Measurements from ENCODE around the gene GNAZ.

DNA sequence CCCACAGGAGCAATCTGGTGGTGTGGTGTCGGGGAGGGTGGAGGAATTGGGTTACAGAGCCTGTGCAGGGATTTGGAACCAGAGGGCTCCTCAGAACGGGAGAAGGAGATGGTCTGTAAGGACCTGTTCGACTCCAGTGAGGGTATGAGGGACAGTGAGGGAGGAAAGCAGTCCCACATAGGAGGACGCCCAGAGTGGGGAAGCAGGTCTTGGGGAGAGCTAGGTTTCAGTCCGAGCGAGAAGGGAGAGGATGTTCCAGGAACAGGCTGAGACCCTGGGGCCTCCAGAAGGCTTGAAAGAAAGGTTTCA is 32.0 kb upstream of the GNAZ start:
- TF ChIP-seq CTCF (IDR thresholded peaks at IDR 0.05) (no peak), EP300 (IDR thresholded peaks at IDR 0.05) (no peak), POLR2AphosphoS5 (IDR thresholded peaks at IDR 0.05) (no peak), POLR2A (IDR thresholded peaks at IDR 0.05) (no peak)

All from gastroesophageal sphincter (tissue), 3 donors.